Limb (tissue), 2 donors: ENCODE measurements around the gene MCM3AP.

Source experiments
- DNase-seq, 2 donors: peaks; one replicate each; pipeline ENCODE4 v3.0.0-alpha.2; 2016; ENCODE audit errors: extremely low spot score in 2 of 2

MCM3AP gene

GRCh38 chr21:46273341-46273740 is 12.1 kb downstream of the MCM3AP start:
- no peak for DNase-seq

GRCh38 chr21:46269466-46269865 is 15.9 kb downstream of the MCM3AP start:
- DNase-seq = no peak

GRCh38 chr21:46268371-46268770 is 17.0 kb downstream of the MCM3AP start:
- no peak for DNase-seq

GRCh38 chr21:46266946-46267345 is 18.5 kb downstream of the MCM3AP start:
- DNase-seq = no peak

- DNase-seq = no peak
Measured at GRCh38 chr21:46265736-46266525, 19.5 kb downstream of the MCM3AP start.

- DNase-seq = no peak
Measured at GRCh38 chr21:46264690-46265144, 20.7 kb downstream of the MCM3AP start.

GRCh38 chr21:46264046-46264689 is 21.2 kb downstream of the MCM3AP start:
- no peak for DNase-seq

GRCh38 chr21:46256501-46256994 is 28.9 kb downstream of the MCM3AP start:
- no peak for DNase-seq

- no peak for DNase-seq
Measured at GRCh38 chr21:46255758-46256337, 29.6 kb downstream of the MCM3AP start.

GRCh38 chr21:46255166-46255565 is 30.2 kb downstream of the MCM3AP start:
- DNase-seq = no peak

- DNase-seq = no peak
Measured at GRCh38 chr21:46254208-46254975, 31.0 kb downstream of the MCM3AP start.

GRCh38 chr21:46253610-46254124 is 31.7 kb downstream of the MCM3AP start:
- no peak for DNase-seq

- no peak for DNase-seq
Measured at GRCh38 chr21:46252840-46253239, 32.6 kb downstream of the MCM3AP start.

- DNase-seq = no peak
Measured at GRCh38 chr21:46250146-46250725, 35.2 kb downstream of the MCM3AP start.

GRCh38 chr21:46248827-46249226 is 36.6 kb downstream of the MCM3AP start:
- no peak for DNase-seq

- no peak for DNase-seq
Measured at GRCh38 chr21:46248422-46248782, 37.0 kb downstream of the MCM3AP start.

- no peak for DNase-seq
Measured at GRCh38 chr21:46247699-46248421, 37.6 kb downstream of the MCM3AP start.

- DNase-seq = no peak
Measured at GRCh38 chr21:46246345-46246744, 39.1 kb downstream of the MCM3AP start.

GRCh38 chr21:46245213-46245915 is 40.0 kb downstream of the MCM3AP start:
- DNase-seq = no peak

GRCh38 chr21:46244602-46245001 is 40.8 kb downstream of the MCM3AP start:
- DNase-seq = no peak
